HepG2 (cell line): ENCODE data around the gene SULT1A3. TPM values are rescaled to one million over a fixed set of nuclear protein-coding genes. Genes with fewer than 3 reads are reported as not detected.

Experiments
- AHDC1 ChIP-seq: sonication (generic); formaldehyde crosslinking; IDR thresholded peaks from 2 replicates; pipeline ENCODE4 v1.5.1; 2020; ENCODE audit warnings: mild to moderate bottlenecking, missing genetic modification reagents, borderline replicate concordance
- KAT8 ChIP-seq: IDR thresholded peaks from 2 replicates; pipeline ENCODE4 v1.6.1; 2016; ENCODE audit warnings: missing genetic modification reagents, missing compliant biosample characterization
- MIER3 ChIP-seq: IDR thresholded peaks from 2 replicates; pipeline ENCODE4 v1.6.1; 2016; ENCODE audit warnings: missing compliant biosample characterization, borderline replicate concordance
- NFKBIZ ChIP-seq: IDR thresholded peaks from 2 replicates; pipeline ENCODE4 v1.6.1; 2018; ENCODE audit warnings: missing genetic modification reagents, missing compliant biosample characterization
- PHF21A ChIP-seq: sonication (generic); formaldehyde crosslinking; IDR thresholded peaks from 2 replicates; pipeline ENCODE4 v1.5.0; 2020; ENCODE audit warnings: mild to moderate bottlenecking, missing genetic modification reagents
- POLR2A ChIP-seq, 2 experiments: IDR thresholded peaks; 2 replicates each; pipeline ENCODE4 v1.6.1; 2011; ENCODE audit warnings: low read depth in 2 of 2, low read length in 2 of 2, mild to moderate bottlenecking in 1 of 2, moderate library complexity in 1 of 2; ENCODE audit not compliant: insufficient read depth in 1 of 2
- TRIM24 ChIP-seq: sonication (generic); formaldehyde crosslinking; IDR thresholded peaks from 2 replicates; pipeline ENCODE4 v1.8.0; 2022; ENCODE audit warnings: mild to moderate bottlenecking, missing genetic modification reagents
- ZFX ChIP-seq: sonication (generic); formaldehyde crosslinking; IDR thresholded peaks from 2 replicates; pipeline ENCODE4 v1.4.0; 2020; ENCODE audit warnings: mild to moderate bottlenecking, low read depth, missing genetic modification reagents, moderate library complexity
- ZHX2 ChIP-seq, 2 experiments: sonication (generic) in 1 of 2; formaldehyde crosslinking in 1 of 2; IDR thresholded peaks; 2 replicates each; pipeline versions ENCODE4 v1.6.1 to v1.9.0; 2014 to 2022; ENCODE audit warnings: antibody characterized with exemption in 1 of 2, borderline replicate concordance in 1 of 2, inconsistent platforms in 1 of 2, low read depth in 1 of 2, missing genetic modification reagents in 1 of 2
- ZNF253 ChIP-seq: sonication (generic); formaldehyde crosslinking; IDR thresholded peaks from 2 replicates; pipeline ENCODE4 v1.8.0; 2022; ENCODE audit warnings: mild to moderate bottlenecking, missing genetic modification reagents, borderline replicate concordance
- ZNF263 ChIP-seq: sonication (generic); formaldehyde crosslinking; IDR thresholded peaks from 2 replicates; pipeline ENCODE4 v1.4.0; 2020; ENCODE audit warnings: missing genetic modification reagents
- ZNF569 ChIP-seq: sonication (generic); formaldehyde crosslinking; IDR thresholded peaks from 2 replicates; pipeline ENCODE4 v1.5.0; 2020; ENCODE audit warnings: mild to moderate bottlenecking, missing genetic modification reagents, moderate library complexity, borderline replicate concordance
- ZNF605 ChIP-seq: sonication (generic); formaldehyde crosslinking; IDR thresholded peaks from 2 replicates; pipeline ENCODE4 v1.8.0; 2022; ENCODE audit warnings: mild to moderate bottlenecking, missing genetic modification reagents
- ZNF709 ChIP-seq: sonication (generic); formaldehyde crosslinking; IDR thresholded peaks from 2 replicates; pipeline ENCODE4 v1.5.0; 2020; ENCODE audit warnings: mild to moderate bottlenecking, missing genetic modification reagents
- polyA plus RNA-seq, 8 experiments: library from polyadenylated mRNA; depleted of rRNA in 3 of 8; stranded (reverse) in 7 of 8; unstranded in 1 of 8; fragments of >200 nt; fragmentation: Illumina TruSeq in 4 of 8; extraction: Trizol in 4 of 8; gene quantifications; 2 replicates each; pipeline versions ENCODE4 v1.2.1 to v1.2.3, GENCODE V29; 2011 to 2016; ENCODE audit warnings: low read depth in 4 of 8, missing spikeins in 1 of 8, mixed read lengths in 1 of 8; ENCODE audit not compliant: insufficient read depth in 1 of 8
- total RNA-seq, 5 experiments: library from RNA; depleted of rRNA; stranded (reverse); fragments of >200 nt; fragmentation: Illumina TruSeq; extraction: Trizol; gene quantifications; 2 replicates each; pipeline ENCODE4 v1.2.3, GENCODE V29; 2016; ENCODE audit warnings: low read depth in 1 of 5
- TF ChIP-seq, protein P1 (sequence below): sonication (generic); formaldehyde crosslinking; IDR thresholded peaks from 2 replicates; pipeline ENCODE4 v1.4.0; 2020; ENCODE audit warnings: missing genetic modification reagents, borderline replicate concordance

SULT1A3 gene
- total and polyA plus RNA-seq, 2 of the 13 experiments (the other 11 are each of a cell fraction or from before 2014, with no cell fraction given): 21.0 to 28.3 TPM

- TF ChIP-seq KAT8: peak; percentile 65; the same call in 1 of the 2 replicates
- TF ChIP-seq TRIM24 (CRISPR knock-in tag): no peak
- TF ChIP-seq MIER3 (CRISPR knock-in tag): 0 out of 2 replicates have a peak, but pooled peaks have one; percentile 18
- peak; percentile 41; the same call in 1 of the 2 replicates for TF ChIP-seq PHF21A
- TF ChIP-seq AHDC1 (CRISPR knock-in tag): no peak
- TF ChIP-seq, protein P1, sequence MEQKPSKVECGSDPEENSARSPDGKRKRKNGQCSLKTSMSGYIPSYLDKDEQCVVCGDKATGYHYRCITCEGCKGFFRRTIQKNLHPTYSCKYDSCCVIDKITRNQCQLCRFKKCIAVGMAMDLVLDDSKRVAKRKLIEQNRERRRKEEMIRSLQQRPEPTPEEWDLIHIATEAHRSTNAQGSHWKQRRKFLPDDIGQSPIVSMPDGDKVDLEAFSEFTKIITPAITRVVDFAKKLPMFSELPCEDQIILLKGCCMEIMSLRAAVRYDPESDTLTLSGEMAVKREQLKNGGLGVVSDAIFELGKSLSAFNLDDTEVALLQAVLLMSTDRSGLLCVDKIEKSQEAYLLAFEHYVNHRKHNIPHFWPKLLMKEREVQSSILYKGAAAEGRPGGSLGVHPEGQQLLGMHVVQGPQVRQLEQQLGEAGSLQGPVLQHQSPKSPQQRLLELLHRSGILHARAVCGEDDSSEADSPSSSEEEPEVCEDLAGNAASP: peak; percentile 43; the same call in 1 of the 2 replicates
- TF ChIP-seq ZNF605: peak; percentile 45; the same call in 1 of the 2 replicates
- TF ChIP-seq ZNF569 (CRISPR knock-in tag): no peak
- peak; percentile 18; the same call in 1 of the 2 replicates for TF ChIP-seq ZNF263 (CRISPR knock-in tag)
- TF ChIP-seq POLR2A (IDR thresholded peaks at IDR 0.05; ENCODE audit: insufficient read depth in 1 of 2, low read depth in 2 of 2, low read length in 2 of 2): peak in 1 of 2 experiments; percentile 75; a peak in 2 of 4 replicates
- TF ChIP-seq ZFX: peak; percentile 83
- no peak for TF ChIP-seq ZHX2 (IDR thresholded peaks at IDR 0.05; ENCODE audit: low read depth)
- TF ChIP-seq ZHX2 (CRISPR knock-in tag; IDR thresholded peaks at IDR 0.05; ENCODE audit: borderline replicate concordance): 0 out of 2 replicates have a peak, but pooled peaks have one; percentile 47
- 0 out of 2 replicates have a peak, but pooled peaks have one; percentile 11 for TF ChIP-seq NFKBIZ (CRISPR knock-in tag)
- TF ChIP-seq ZNF709 (CRISPR knock-in tag): no peak
- TF ChIP-seq ZNF253 (CRISPR knock-in tag): no peak
These were observed 15.6 kb upstream of the SULT1A3 start, which contains the start of gene CORO1A (continued) for GRCh38 chr16:30183233-30184095.
